WTC11 (cell line): ENCODE results near the gene CMTM2. TPM values are rescaled to one million over a fixed set of nuclear protein-coding genes. Genes with fewer than 3 reads are reported as not detected.

Experiments used
- ATAC-seq: fragments of 200-7000 bp; cut with Tn5 transposase; 2 replicates; pipeline ENCODE4 v1.10.0; 2021; ENCODE audit warnings: mild to moderate bottlenecking, moderate library complexity
- CTCF ChIA-PET: fragments of 300-600 bp; sonication (Branson Sonifier 250); formaldehyde crosslinking; loops from one replicate; lab custom pipeline; 2021; ENCODE audit warnings: antibody characterized with exemption; lab: Charles Lee
- POLR2A ChIA-PET: fragments of 350-600 bp; sonication (Branson Sonifier 250); formaldehyde crosslinking; loops from one replicate; lab custom pipeline; 2021; ENCODE audit warnings: antibody characterized with exemption; lab: Charles Lee
- DNase-seq: peaks from one replicate; pipeline ENCODE4 v3.0.0; 2021; ENCODE audit warnings: low spot score
- H3K27ac Mint-ChIP-seq: 2 replicates; pipeline ENCODE4 v1.8.0; 2021; ENCODE audit warnings: mixed read lengths
- H3K27me3 Mint-ChIP-seq: 2 replicates; pipeline ENCODE4 v1.8.0; 2021; ENCODE audit warnings: low read depth, mild to moderate bottlenecking, moderate library complexity, mixed read lengths
- H3K36me3 Mint-ChIP-seq: 2 replicates; pipeline ENCODE4 v1.8.0; 2021; ENCODE audit warnings: mixed read lengths
- H3K4me1 Mint-ChIP-seq: 2 replicates; pipeline ENCODE4 v1.8.0; 2022; ENCODE audit warnings: mixed read lengths
- H3K4me3 Mint-ChIP-seq: 2 replicates; pipeline ENCODE4 v1.8.0; 2021; ENCODE audit warnings: mild to moderate bottlenecking, moderate library complexity, mixed read lengths
- H3K9me3 Mint-ChIP-seq: 2 replicates; pipeline ENCODE4 v1.8.0; 2021; ENCODE audit warnings: mixed read lengths
- CBFB ChIP-seq: sonication (generic); formaldehyde crosslinking; IDR thresholded peaks from 2 replicates; pipeline ENCODE4 v1.8.1; 2022; ENCODE audit warnings: mild to moderate bottlenecking, low read depth, missing genetic modification reagents
- CREM ChIP-seq: sonication (generic); formaldehyde crosslinking; IDR thresholded peaks from 2 replicates; pipeline ENCODE4 v1.8.1; 2022; ENCODE audit warnings: mild to moderate bottlenecking, missing genetic modification reagents, moderate library complexity
- E2F1 ChIP-seq: sonication (generic); formaldehyde crosslinking; IDR thresholded peaks from 2 replicates; pipeline ENCODE4 v1.8.0; 2022; ENCODE audit warnings: mild to moderate bottlenecking, missing genetic modification reagents
- ESRRA ChIP-seq: sonication (generic); formaldehyde crosslinking; IDR thresholded peaks from 2 replicates; pipeline ENCODE4 v1.8.1; 2022; ENCODE audit warnings: mild to moderate bottlenecking, missing genetic modification reagents, borderline replicate concordance
- FOXK1 ChIP-seq: sonication (generic); formaldehyde crosslinking; IDR thresholded peaks from 2 replicates; pipeline ENCODE4 v1.8.0; 2022; ENCODE audit warnings: mild to moderate bottlenecking, moderate library complexity, missing genetic modification reagents
- GRHL2 ChIP-seq: fragments of 250-450 bp; sonication (Bioruptor Pico); IDR thresholded peaks from 2 replicates; pipeline ENCODE4 v1.8.0; 2022; ENCODE audit warnings: mild to moderate bottlenecking, moderate library complexity; ENCODE audit not compliant: insufficient replicate concordance, severe bottlenecking
- JUN ChIP-seq: sonication (generic); formaldehyde crosslinking; IDR thresholded peaks from 2 replicates; pipeline ENCODE4 v1.8.0; 2023; ENCODE audit warnings: mild to moderate bottlenecking, missing genetic modification reagents
- KAT7 ChIP-seq: sonication (generic); formaldehyde crosslinking; IDR thresholded peaks from 2 replicates; pipeline ENCODE4 v1.8.1; 2023; ENCODE audit warnings: missing genetic modification reagents, mild to moderate bottlenecking, borderline replicate concordance
- MXD4 ChIP-seq: fragments of 250-450 bp; sonication (Bioruptor Pico); IDR thresholded peaks from 2 replicates; pipeline ENCODE4 v1.8.0; 2021; ENCODE audit warnings: mild to moderate bottlenecking, moderate library complexity, borderline replicate concordance
- NFATC4 ChIP-seq: fragments of 250-450 bp; sonication (Bioruptor Pico); IDR thresholded peaks from 2 replicates; pipeline ENCODE4 v1.9.0; 2021; ENCODE audit warnings: mild to moderate bottlenecking
- NR2C2 ChIP-seq: sonication (generic); formaldehyde crosslinking; IDR thresholded peaks from 2 replicates; pipeline ENCODE4 v1.8.0; 2022; ENCODE audit warnings: mild to moderate bottlenecking, missing genetic modification reagents
- ZBTB21 ChIP-seq: sonication (generic); formaldehyde crosslinking; IDR thresholded peaks from 2 replicates; pipeline ENCODE4 v1.8.1; 2023; ENCODE audit warnings: mild to moderate bottlenecking, missing genetic modification reagents, borderline replicate concordance
- ZMAT4 ChIP-seq: fragments of 250-450 bp; sonication (Bioruptor Pico); IDR thresholded peaks from 2 replicates; pipeline ENCODE4 v1.9.0; 2021; ENCODE audit warnings: mild to moderate bottlenecking
- ZNF121 ChIP-seq: sonication (generic); formaldehyde crosslinking; IDR thresholded peaks from 2 replicates; pipeline ENCODE4 v1.8.0; 2023; ENCODE audit warnings: missing genetic modification reagents
- ZNF512 ChIP-seq: sonication (generic); formaldehyde crosslinking; IDR thresholded peaks from 2 replicates; pipeline ENCODE4 v1.8.1; 2022; ENCODE audit warnings: missing genetic modification reagents, borderline replicate concordance
- total RNA-seq: library from RNA; stranded (reverse); gene quantifications from 3 replicates; pipeline ENCODE4 v1.2.3, GENCODE V29; 2021
- TF ChIP-seq, protein P1 (sequence below): sonication (generic); formaldehyde crosslinking; IDR thresholded peaks from 2 replicates; pipeline ENCODE4 v1.8.0; 2023; ENCODE audit warnings: mild to moderate bottlenecking, missing genetic modification reagents
- TF ChIP-seq, protein P2 (sequence below): fragments of 250-450 bp; sonication (Bioruptor Pico); IDR thresholded peaks from 2 replicates; pipeline ENCODE4 v2.1.2; 2022; ENCODE audit warnings: mild to moderate bottlenecking, moderate library complexity
- TF ChIP-seq, protein P3 (sequence below): fragments of 250-450 bp; sonication (Bioruptor Pico); IDR thresholded peaks from 2 replicates; pipeline ENCODE4 v1.9.0; 2021; ENCODE audit warnings: mild to moderate bottlenecking, borderline replicate concordance
- TF ChIP-seq, protein P4 (sequence below): sonication (generic); formaldehyde crosslinking; IDR thresholded peaks from 2 replicates; pipeline ENCODE4 v1.8.0; 2022; ENCODE audit warnings: mild to moderate bottlenecking, missing genetic modification reagents

CMTM2 gene
- total RNA-seq, 1 experiment from 2014 or later = not detected

- peaks cover 10% of the 10 kb centered on the region for H3K27me3 Mint-ChIP-seq
- DNase-seq = no peak
- H3K27ac Mint-ChIP-seq = no peak overlapping the region
- TF ChIP-seq E2F1 (CRISPR knock-in tag) = no peak
- peaks cover 2% of the 10 kb centered on the region for H3K36me3 Mint-ChIP-seq
- ChIA-PET CTCF (interaction anchor here (1.5 kb wide), 1 partner anchor 17 kb away, joined by 5 read pairs; no protein-coding TSS in a partner anchor), POLR2A (no interaction called here)
- H3K9me3 Mint-ChIP-seq = peaks cover 1% of the 10 kb centered on the region
- H3K4me3 Mint-ChIP-seq = no peak overlapping the region
- no peak for ATAC-seq
- no peaks in the 10 kb centered on the region for H3K4me1 Mint-ChIP-seq
Measured at GRCh38 chr16:66572356-66572755, 6.9 kb upstream of the CMTM2 start.

- Mint-ChIP-seq H3K36me3 (no peaks in the 10 kb centered on the region), H3K4me1 (peaks cover 7% of the 10 kb centered on the region), H3K27me3 (peaks cover 27% of the 10 kb centered on the region), H3K9me3 (no peaks in the 10 kb centered on the region), H3K4me3 (no peak overlapping the region), H3K27ac (no peak overlapping the region)
- ChIA-PET POLR2A (no interaction called here), CTCF (interaction anchor here (2.0 to 2.2 kb wide), 2 partner anchors 15 to 34 kb away, joined by 6 to 11 read pairs; no protein-coding TSS in a partner anchor)
- TF ChIP-seq JUN = no peak
- no peak for TF ChIP-seq ESRRA
- no peak for TF ChIP-seq FOXK1 (CRISPR knock-in tag)
- no peak for TF ChIP-seq GRHL2
- TF ChIP-seq NR2C2 (CRISPR knock-in tag) = no peak
- TF ChIP-seq MXD4 (CRISPR knock-in tag) = no peak
- TF ChIP-seq ZBTB21 (CRISPR knock-in tag) = no peak
- TF ChIP-seq, protein P1, sequence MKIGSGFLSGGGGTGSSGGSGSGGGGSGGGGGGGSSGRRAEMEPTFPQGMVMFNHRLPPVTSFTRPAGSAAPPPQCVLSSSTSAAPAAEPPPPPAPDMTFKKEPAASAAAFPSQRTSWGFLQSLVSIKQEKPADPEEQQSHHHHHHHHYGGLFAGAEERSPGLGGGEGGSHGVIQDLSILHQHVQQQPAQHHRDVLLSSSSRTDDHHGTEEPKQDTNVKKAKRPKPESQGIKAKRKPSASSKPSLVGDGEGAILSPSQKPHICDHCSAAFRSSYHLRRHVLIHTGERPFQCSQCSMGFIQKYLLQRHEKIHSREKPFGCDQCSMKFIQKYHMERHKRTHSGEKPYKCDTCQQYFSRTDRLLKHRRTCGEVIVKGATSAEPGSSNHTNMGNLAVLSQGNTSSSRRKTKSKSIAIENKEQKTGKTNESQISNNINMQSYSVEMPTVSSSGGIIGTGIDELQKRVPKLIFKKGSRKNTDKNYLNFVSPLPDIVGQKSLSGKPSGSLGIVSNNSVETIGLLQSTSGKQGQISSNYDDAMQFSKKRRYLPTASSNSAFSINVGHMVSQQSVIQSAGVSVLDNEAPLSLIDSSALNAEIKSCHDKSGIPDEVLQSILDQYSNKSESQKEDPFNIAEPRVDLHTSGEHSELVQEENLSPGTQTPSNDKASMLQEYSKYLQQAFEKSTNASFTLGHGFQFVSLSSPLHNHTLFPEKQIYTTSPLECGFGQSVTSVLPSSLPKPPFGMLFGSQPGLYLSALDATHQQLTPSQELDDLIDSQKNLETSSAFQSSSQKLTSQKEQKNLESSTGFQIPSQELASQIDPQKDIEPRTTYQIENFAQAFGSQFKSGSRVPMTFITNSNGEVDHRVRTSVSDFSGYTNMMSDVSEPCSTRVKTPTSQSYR (CRISPR knock-in tag) = no peak
- TF ChIP-seq ZNF121 (CRISPR knock-in tag) = no peak
- no peak for DNase-seq
- no peak for ATAC-seq
Measured at GRCh38 chr16:66574081-66574480, 5.2 kb upstream of the CMTM2 start.

- ChIA-PET POLR2A (no interaction called here), CTCF (interaction anchor here (1.0 to 2.2 kb wide), 4 partner anchors 15 to 232 kb away, joined by 3 to 11 read pairs (median 4); no protein-coding TSS in a partner anchor)
- Mint-ChIP-seq H3K27ac (no peak overlapping the region), H3K9me3 (no peaks in the 10 kb centered on the region), H3K4me3 (no peak overlapping the region), H3K36me3 (no peaks in the 10 kb centered on the region), H3K27me3 (peaks cover 31% of the 10 kb centered on the region), H3K4me1 (peaks cover 9% of the 10 kb centered on the region)
- DNase-seq (no peak), ATAC-seq (no peak)
- TF ChIP-seq, protein P2, sequence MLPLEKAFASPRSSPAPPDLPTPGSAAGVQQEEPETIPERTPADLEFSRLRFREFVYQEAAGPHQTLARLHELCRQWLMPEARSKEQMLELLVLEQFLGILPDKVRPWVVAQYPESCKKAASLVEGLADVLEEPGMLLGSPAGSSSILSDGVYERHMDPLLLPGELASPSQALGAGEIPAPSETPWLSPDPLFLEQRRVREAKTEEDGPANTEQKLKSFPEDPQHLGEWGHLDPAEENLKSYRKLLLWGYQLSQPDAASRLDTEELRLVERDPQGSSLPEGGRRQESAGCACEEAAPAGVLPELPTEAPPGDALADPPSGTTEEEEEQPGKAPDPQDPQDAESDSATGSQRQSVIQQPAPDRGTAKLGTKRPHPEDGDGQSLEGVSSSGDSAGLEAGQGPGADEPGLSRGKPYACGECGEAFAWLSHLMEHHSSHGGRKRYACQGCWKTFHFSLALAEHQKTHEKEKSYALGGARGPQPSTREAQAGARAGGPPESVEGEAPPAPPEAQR = no peak
- no peak for TF ChIP-seq ZMAT4 (CRISPR knock-in tag)
- TF ChIP-seq CBFB (CRISPR knock-in tag) = no peak
- TF ChIP-seq ZNF512 = no peak
- TF ChIP-seq KAT7 = no peak
- no peak for TF ChIP-seq NFATC4 (CRISPR knock-in tag)
- TF ChIP-seq, protein P3, sequence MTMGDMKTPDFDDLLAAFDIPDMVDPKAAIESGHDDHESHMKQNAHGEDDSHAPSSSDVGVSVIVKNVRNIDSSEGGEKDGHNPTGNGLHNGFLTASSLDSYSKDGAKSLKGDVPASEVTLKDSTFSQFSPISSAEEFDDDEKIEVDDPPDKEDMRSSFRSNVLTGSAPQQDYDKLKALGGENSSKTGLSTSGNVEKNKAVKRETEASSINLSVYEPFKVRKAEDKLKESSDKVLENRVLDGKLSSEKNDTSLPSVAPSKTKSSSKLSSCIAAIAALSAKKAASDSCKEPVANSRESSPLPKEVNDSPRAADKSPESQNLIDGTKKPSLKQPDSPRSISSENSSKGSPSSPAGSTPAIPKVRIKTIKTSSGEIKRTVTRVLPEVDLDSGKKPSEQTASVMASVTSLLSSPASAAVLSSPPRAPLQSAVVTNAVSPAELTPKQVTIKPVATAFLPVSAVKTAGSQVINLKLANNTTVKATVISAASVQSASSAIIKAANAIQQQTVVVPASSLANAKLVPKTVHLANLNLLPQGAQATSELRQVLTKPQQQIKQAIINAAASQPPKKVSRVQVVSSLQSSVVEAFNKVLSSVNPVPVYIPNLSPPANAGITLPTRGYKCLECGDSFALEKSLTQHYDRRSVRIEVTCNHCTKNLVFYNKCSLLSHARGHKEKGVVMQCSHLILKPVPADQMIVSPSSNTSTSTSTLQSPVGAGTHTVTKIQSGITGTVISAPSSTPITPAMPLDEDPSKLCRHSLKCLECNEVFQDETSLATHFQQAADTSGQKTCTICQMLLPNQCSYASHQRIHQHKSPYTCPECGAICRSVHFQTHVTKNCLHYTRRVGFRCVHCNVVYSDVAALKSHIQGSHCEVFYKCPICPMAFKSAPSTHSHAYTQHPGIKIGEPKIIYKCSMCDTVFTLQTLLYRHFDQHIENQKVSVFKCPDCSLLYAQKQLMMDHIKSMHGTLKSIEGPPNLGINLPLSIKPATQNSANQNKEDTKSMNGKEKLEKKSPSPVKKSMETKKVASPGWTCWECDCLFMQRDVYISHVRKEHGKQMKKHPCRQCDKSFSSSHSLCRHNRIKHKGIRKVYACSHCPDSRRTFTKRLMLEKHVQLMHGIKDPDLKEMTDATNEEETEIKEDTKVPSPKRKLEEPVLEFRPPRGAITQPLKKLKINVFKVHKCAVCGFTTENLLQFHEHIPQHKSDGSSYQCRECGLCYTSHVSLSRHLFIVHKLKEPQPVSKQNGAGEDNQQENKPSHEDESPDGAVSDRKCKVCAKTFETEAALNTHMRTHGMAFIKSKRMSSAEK (CRISPR knock-in tag) = no peak
- TF ChIP-seq ZNF121 (CRISPR knock-in tag) = no peak
- TF ChIP-seq, protein P4, sequence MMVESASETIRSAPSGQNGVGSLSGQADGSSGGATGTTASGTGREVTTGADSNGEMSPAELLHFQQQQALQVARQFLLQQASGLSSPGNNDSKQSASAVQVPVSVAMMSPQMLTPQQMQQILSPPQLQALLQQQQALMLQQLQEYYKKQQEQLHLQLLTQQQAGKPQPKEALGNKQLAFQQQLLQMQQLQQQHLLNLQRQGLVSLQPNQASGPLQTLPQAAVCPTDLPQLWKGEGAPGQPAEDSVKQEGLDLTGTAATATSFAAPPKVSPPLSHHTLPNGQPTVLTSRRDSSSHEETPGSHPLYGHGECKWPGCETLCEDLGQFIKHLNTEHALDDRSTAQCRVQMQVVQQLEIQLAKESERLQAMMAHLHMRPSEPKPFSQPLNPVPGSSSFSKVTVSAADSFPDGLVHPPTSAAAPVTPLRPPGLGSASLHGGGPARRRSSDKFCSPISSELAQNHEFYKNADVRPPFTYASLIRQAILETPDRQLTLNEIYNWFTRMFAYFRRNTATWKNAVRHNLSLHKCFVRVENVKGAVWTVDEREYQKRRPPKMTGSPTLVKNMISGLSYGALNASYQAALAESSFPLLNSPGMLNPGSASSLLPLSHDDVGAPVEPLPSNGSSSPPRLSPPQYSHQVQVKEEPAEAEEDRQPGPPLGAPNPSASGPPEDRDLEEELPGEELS (CRISPR knock-in tag) = no peak
- TF ChIP-seq CREM (CRISPR knock-in tag) = no peak
Measured at GRCh38 chr16:66574531-66574930, 4.7 kb upstream of the CMTM2 start.
